WTC11 (cell line): ENCODE data around the gene HECTD4.

Source experiments
- ATF1 ChIP-seq: sonication (generic); formaldehyde crosslinking; IDR thresholded peaks from 2 replicates; pipeline ENCODE4 v1.8.1; 2023; ENCODE audit warnings: mild to moderate bottlenecking, moderate library complexity, missing genetic modification reagents
- GABPB1 ChIP-seq: sonication (generic); formaldehyde crosslinking; IDR thresholded peaks from 2 replicates; pipeline ENCODE4 v1.8.1; 2023; ENCODE audit warnings: mild to moderate bottlenecking, missing genetic modification reagents
- MYBL2 ChIP-seq: sonication (generic); formaldehyde crosslinking; IDR thresholded peaks from 2 replicates; pipeline ENCODE4 v1.8.1; 2023; ENCODE audit warnings: mild to moderate bottlenecking, moderate library complexity, missing genetic modification reagents
- NR3C1 ChIP-seq: sonication (generic); formaldehyde crosslinking; conservative IDR thresholded peaks from 2 replicates; pipeline ENCODE4 v1.8.1; 2023; ENCODE audit warnings: low read depth, mild to moderate bottlenecking, missing genetic modification reagents
- SMAD4 ChIP-seq: sonication (generic); formaldehyde crosslinking; IDR thresholded peaks from 2 replicates; pipeline ENCODE4 v1.8.0; 2022; ENCODE audit warnings: mild to moderate bottlenecking, missing genetic modification reagents
- ZNF263 ChIP-seq: sonication (generic); formaldehyde crosslinking; IDR thresholded peaks from 2 replicates; pipeline ENCODE4 v1.8.1; 2022; ENCODE audit warnings: low read depth, mild to moderate bottlenecking, moderate library complexity, missing genetic modification reagents
- TF ChIP-seq, protein P1 (sequence below): fragments of 200-600 bp; IDR thresholded peaks from 2 replicates; pipeline ENCODE4 v1.8.0; 2022; ENCODE audit warnings: antibody characterized with exemption
- TF ChIP-seq, protein P2 (sequence below): sonication (generic); formaldehyde crosslinking; IDR thresholded peaks from 2 replicates; pipeline ENCODE4 v1.8.0; 2022; ENCODE audit warnings: mild to moderate bottlenecking, missing genetic modification reagents
- TF ChIP-seq, protein P3 (sequence below): sonication (generic); formaldehyde crosslinking; IDR thresholded peaks from 2 replicates; pipeline ENCODE4 v1.8.1; 2023; ENCODE audit warnings: mild to moderate bottlenecking, missing genetic modification reagents, moderate library complexity
- TF ChIP-seq, protein P4 (sequence below): sonication (generic); formaldehyde crosslinking; conservative IDR thresholded peaks from 2 replicates; pipeline ENCODE4 v1.8.1; 2022; ENCODE audit warnings: mild to moderate bottlenecking, missing genetic modification reagents

DNA sequence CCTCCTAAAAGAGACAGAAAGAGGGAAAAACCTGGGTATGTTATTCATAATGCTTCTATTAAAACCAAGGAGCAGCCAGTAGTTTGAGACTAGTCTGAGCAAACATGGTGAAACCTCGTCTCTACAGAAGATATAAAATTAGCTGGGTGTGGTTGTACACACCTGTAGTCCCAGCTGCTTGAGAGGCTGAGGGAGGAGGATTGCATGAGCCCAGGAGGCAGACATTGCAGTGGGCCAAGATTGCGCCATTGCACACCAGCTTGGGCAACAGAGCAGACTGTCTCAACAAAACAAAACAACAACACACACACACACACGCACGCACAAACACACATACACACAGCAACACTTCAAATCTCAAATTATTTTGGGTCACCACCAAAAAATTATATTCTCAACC is 27.8 kb downstream of the HECTD4 start:
- TF ChIP-seq, protein P1, sequence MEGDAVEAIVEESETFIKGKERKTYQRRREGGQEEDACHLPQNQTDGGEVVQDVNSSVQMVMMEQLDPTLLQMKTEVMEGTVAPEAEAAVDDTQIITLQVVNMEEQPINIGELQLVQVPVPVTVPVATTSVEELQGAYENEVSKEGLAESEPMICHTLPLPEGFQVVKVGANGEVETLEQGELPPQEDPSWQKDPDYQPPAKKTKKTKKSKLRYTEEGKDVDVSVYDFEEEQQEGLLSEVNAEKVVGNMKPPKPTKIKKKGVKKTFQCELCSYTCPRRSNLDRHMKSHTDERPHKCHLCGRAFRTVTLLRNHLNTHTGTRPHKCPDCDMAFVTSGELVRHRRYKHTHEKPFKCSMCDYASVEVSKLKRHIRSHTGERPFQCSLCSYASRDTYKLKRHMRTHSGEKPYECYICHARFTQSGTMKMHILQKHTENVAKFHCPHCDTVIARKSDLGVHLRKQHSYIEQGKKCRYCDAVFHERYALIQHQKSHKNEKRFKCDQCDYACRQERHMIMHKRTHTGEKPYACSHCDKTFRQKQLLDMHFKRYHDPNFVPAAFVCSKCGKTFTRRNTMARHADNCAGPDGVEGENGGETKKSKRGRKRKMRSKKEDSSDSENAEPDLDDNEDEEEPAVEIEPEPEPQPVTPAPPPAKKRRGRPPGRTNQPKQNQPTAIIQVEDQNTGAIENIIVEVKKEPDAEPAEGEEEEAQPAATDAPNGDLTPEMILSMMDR = no peak
- TF ChIP-seq, protein P2, sequence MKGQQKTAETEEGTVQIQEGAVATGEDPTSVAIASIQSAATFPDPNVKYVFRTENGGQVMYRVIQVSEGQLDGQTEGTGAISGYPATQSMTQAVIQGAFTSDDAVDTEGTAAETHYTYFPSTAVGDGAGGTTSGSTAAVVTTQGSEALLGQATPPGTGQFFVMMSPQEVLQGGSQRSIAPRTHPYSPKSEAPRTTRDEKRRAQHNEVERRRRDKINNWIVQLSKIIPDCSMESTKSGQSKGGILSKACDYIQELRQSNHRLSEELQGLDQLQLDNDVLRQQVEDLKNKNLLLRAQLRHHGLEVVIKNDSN (CRISPR knock-in tag) = no peak
- TF ChIP-seq, protein P3, sequence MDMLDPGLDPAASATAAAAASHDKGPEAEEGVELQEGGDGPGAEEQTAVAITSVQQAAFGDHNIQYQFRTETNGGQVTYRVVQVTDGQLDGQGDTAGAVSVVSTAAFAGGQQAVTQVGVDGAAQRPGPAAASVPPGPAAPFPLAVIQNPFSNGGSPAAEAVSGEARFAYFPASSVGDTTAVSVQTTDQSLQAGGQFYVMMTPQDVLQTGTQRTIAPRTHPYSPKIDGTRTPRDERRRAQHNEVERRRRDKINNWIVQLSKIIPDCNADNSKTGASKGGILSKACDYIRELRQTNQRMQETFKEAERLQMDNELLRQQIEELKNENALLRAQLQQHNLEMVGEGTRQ (CRISPR knock-in tag) = no peak
- TF ChIP-seq GABPB1 (CRISPR knock-in tag) = no peak
- TF ChIP-seq, protein P4, sequence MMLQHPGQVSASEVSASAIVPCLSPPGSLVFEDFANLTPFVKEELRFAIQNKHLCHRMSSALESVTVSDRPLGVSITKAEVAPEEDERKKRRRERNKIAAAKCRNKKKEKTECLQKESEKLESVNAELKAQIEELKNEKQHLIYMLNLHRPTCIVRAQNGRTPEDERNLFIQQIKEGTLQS (CRISPR knock-in tag) = no peak
- TF ChIP-seq ATF1 = no peak
- no peak for TF ChIP-seq NR3C1 (CRISPR knock-in tag)
- TF ChIP-seq MYBL2 (CRISPR knock-in tag) = no peak
- TF ChIP-seq ZNF263 (CRISPR knock-in tag) = no peak
- TF ChIP-seq SMAD4 = no peak
